Lower leg skin (tissue), 3 donors: ENCODE measurements around the gene PLEKHM3.

ENCODE experiments used
- POLR2A ChIP-seq, 2 donors: fragments of 450-650 bp; IDR thresholded peaks; one replicate each; pipeline ENCODE4 v1.6.1; 2016 to 2017; ENCODE audit warnings: antibody characterized with exemption in 2 of 2, mild to moderate bottlenecking in 1 of 2, moderate library complexity in 1 of 2
- TF ChIP-seq, protein P1 (sequence below), 3 donors: fragments of 450-650 bp; IDR thresholded peaks; one replicate each; pipeline ENCODE4 v1.5.1; 2016; ENCODE audit warnings: antibody characterized with exemption in 3 of 3, mild to moderate bottlenecking in 3 of 3, moderate library complexity in 2 of 3

- TF ChIP-seq, protein P1, sequence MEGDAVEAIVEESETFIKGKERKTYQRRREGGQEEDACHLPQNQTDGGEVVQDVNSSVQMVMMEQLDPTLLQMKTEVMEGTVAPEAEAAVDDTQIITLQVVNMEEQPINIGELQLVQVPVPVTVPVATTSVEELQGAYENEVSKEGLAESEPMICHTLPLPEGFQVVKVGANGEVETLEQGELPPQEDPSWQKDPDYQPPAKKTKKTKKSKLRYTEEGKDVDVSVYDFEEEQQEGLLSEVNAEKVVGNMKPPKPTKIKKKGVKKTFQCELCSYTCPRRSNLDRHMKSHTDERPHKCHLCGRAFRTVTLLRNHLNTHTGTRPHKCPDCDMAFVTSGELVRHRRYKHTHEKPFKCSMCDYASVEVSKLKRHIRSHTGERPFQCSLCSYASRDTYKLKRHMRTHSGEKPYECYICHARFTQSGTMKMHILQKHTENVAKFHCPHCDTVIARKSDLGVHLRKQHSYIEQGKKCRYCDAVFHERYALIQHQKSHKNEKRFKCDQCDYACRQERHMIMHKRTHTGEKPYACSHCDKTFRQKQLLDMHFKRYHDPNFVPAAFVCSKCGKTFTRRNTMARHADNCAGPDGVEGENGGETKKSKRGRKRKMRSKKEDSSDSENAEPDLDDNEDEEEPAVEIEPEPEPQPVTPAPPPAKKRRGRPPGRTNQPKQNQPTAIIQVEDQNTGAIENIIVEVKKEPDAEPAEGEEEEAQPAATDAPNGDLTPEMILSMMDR (IDR thresholded peaks at IDR 0.05) = no peak
- TF ChIP-seq POLR2A (IDR thresholded peaks at IDR 0.05) = no peak
These were observed 233.0 kb downstream of the PLEKHM3 start for GRCh38 chr2:207792244-207792785.
